CD1c-positive myeloid dendritic cell (primary cell): ENCODE measurements around the gene NCKAP1.
"Not testable (repeated sequence)": the region's sequence is repeated elsewhere in the genome, so short reads cannot be mapped to it uniquely, and the experiment has no call there.

Source experiments
- DNase-seq: peaks from one replicate; pipeline ENCODE4 v3.0.0-alpha.2; 2016; ENCODE audit errors: extremely low spot score

Gene NCKAP1

GRCh38 chr2:182912518-182912915 is 125.7 kb downstream of the NCKAP1 start:
- DNase-seq = no peak

GRCh38 chr2:182911813-182912517 is 126.3 kb downstream of the NCKAP1 start:
- DNase-seq = no peak

- DNase-seq = no peak
These were observed 127.3 kb downstream of the NCKAP1 start for GRCh38 chr2:182910965-182911364.

GRCh38 chr2:182907081-182907830 is 131.0 kb downstream of the NCKAP1 start:
- DNase-seq = no peak

GRCh38 chr2:182906454-182906853 is 131.8 kb downstream of the NCKAP1 start:
- DNase-seq = no peak

- no peak for DNase-seq
These were observed 133.4 kb downstream of the NCKAP1 start for GRCh38 chr2:182904844-182905243.

- DNase-seq = no peak
These were observed 134.7 kb downstream of the NCKAP1 start for GRCh38 chr2:182903566-182903965.

GRCh38 chr2:182901748-182902147 is 136.5 kb downstream of the NCKAP1 start:
- DNase-seq = no peak

GRCh38 chr2:182898718-182899117 is 139.5 kb downstream of the NCKAP1 start:
- DNase-seq = no peak

- no peak for DNase-seq
These were observed 141.1 kb downstream of the NCKAP1 start for GRCh38 chr2:182897137-182897536.

GRCh38 chr2:182895798-182896197 is 142.5 kb downstream of the NCKAP1 start:
- DNase-seq = no peak

GRCh38 chr2:182895169-182895568 is 143.1 kb downstream of the NCKAP1 start:
- DNase-seq = no peak

- no peak for DNase-seq
These were observed 144.1 kb downstream of the NCKAP1 start for GRCh38 chr2:182894174-182894573.

- DNase-seq = no peak
These were observed 144.6 kb downstream of the NCKAP1 start for GRCh38 chr2:182893666-182894065.

GRCh38 chr2:182893035-182893434 is 145.2 kb downstream of the NCKAP1 start:
- DNase-seq = not testable (repeated sequence)

GRCh38 chr2:182891611-182892010 is 146.6 kb downstream of the NCKAP1 start:
- DNase-seq = no peak

GRCh38 chr2:182890773-182891378 is 147.4 kb downstream of the NCKAP1 start:
- DNase-seq = no peak

- no peak for DNase-seq
These were observed 148.0 kb downstream of the NCKAP1 start for GRCh38 chr2:182890305-182890704.

- DNase-seq = no peak
These were observed 150.4 kb downstream of the NCKAP1 start for GRCh38 chr2:182887753-182888415.

GRCh38 chr2:182887093-182887492 is 151.2 kb downstream of the NCKAP1 start:
- DNase-seq = no peak

- DNase-seq = no peak
These were observed 152.5 kb downstream of the NCKAP1 start for GRCh38 chr2:182885771-182886170.

- DNase-seq = no peak
These were observed 154.8 kb downstream of the NCKAP1 start for GRCh38 chr2:182883451-182883850.
